ENCODE results near the gene TXNL4A.
"Not testable (repeated sequence)": the region's sequence is repeated elsewhere in the genome, so short reads cannot be mapped to it uniquely, and the experiment has no call there.

The TXNL4A gene, protein sequence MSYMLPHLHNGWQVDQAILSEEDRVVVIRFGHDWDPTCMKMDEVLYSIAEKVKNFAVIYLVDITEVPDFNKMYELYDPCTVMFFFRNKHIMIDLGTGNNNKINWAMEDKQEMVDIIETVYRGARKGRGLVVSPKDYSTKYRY

GRCh38 chr18:79988451-79989194, at the start of gene TXNL4A:
TXNL4A (minus strand) TSS chr18:79988563; CDS start chr18:79988392, 171 bp downstream.
- peak in 57 of 58 donors; percentile 43 to 92 (median 80) for DNase-seq

DNA sequence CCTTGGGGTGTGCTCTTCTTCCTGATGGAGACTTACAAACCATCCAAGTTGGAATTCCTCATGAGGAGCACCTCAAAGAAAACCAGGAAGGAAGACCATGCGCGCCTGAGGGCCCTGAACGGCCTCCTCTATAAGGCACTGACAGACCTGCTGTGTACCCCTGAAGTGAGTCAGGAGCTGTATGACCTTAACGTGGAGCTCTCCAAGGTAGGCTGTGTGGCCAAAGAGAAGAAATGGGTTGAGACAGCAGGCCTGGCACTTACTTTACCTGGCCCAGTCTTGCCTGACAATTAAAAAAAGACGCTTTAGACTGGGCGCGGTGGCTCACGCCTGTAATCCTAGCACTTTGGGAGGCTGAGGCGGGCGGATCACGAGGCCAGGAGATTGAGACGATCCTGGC, 48.9 kb upstream of the TXNL4A start:
- DNase-seq: no peak

DNA sequence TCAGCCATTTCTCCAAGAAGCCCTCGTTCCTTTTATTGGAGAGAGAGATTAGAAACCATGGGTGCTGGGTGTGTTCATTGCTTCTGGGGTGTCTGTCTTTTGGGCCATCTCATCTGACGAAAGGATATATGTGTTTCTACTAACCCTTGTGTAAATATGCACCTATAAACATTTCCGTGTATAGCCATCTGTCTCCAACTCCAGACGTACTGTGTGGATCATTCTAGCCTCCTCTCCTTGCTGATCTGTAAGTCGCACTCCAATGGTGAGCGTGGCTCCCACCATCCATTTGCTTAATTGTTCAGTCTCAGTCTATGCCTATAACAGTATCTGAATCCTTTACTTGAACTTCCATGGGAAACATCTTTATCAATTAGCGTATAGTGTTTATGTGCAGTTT, 47.6 kb upstream of the TXNL4A start:
- no peak for DNase-seq

DNA sequence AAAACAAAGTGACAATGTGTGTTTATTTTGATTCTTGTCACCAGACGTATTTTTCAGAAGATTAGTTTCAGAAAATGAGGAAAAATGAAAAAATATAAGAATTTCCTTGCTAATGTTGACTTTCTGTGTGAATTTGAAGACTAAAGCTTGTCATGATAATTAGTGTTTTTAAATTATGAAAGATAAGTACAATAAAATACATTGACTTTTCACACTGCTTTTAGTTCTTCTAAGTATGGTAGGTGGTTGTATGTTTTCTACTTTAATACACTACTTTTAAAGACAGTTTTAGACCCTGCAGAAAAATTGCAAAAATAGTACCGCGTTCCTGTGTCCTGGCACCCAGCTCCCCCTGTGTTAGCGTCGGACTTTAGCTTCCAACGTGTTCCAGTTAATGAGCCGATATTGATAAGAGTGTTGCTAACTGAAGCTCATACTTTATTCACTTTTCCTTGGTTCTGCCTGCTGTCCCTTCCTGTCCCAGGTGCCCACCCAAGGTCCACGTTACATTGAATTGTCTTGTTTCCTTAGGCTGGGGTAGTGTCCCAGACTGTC, 46.6 kb upstream of the TXNL4A start:
- no peak for DNase-seq

DNA sequence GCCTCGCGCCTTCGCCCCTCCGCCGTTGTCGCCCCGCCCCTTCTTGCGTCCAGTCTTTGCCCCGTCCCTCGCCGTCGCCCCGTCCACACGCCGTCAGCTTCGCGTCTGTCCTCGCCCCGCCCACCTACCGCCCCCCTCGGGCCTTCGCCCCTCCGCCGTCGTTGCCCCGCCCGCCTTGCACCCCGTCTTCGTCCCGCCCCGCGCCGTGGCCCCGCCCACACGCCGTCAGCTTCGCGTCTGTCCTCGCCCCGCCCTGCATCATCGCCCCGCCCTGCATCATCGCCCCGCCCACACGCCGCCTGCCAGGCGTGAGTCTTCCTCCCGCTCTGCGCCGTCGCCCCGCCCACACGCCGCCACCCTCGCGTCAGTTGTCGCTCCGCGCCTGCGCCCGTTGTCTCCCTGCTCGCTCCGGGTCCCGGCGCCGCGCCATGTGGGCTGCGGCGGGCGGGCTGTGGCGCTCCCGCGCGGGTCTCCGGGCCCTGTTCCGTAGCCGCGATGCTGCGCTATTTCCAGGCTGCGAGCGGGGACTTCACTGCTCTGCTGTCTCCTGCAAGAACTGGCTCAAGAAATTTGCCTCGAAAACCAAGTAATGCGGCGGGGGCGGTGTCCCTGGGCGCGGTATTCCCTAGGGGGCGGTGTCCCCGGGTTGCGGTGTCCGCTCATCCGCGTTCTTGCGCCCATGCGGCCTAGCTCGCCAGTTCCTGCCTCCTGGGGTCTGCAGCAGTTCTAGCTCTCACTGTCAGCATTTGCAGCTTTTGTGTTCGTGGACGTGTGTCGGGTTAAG, 45.9 kb upstream of the TXNL4A start, which contains the start of gene RBFA:
Gene RBFA (plus strand): TSS at position 367 of the 784 bp plus-strand sequence. CDS start 62 bp downstream, at position 429.
- peak; percentile 87 to 100 (median 99) for DNase-seq

DNA sequence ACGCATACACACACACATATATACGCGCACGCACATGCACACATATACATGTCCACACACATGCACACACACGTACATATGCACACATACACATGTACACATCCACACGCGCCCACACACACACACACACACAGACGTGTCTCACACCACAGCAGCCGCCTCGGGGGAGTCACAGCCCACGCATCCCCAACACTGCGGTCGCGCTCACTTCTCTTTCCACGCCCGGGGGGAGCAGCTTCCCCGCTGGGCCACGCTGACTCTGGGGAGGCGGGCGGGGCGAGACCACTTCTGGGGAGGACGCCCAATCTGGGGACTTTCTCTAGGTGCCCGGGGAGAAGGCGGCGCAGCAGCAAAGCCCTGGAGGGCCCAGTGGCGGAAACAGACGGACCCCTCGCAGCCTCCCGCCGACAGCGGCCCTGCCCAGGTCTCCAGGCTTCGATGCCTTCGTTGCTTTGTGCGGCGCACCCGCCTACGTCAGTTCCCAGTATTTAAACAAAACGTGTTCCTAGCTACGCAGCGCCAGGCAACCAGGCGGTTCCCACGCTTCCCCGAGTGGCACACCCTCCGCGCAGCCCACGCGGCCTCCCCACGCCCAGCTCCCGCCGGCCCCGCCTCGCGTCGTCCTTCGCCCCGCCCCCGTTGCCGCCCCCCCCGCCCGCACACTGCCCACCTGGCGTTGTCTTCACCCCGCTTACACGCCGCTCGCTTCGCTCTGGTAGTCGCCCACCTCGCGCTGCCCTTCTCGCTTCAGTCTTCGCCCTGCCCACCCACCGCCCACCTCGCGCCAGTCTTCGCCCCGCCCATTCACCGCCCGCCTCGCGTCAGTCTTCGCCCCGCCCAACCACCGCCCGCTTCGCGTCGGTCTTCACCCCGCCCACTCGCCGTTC, 45.1 kb upstream of the TXNL4A start:
- DNase-seq: peak in 19 of 58 donors; percentile 45 to 91 (median 73)

DNA sequence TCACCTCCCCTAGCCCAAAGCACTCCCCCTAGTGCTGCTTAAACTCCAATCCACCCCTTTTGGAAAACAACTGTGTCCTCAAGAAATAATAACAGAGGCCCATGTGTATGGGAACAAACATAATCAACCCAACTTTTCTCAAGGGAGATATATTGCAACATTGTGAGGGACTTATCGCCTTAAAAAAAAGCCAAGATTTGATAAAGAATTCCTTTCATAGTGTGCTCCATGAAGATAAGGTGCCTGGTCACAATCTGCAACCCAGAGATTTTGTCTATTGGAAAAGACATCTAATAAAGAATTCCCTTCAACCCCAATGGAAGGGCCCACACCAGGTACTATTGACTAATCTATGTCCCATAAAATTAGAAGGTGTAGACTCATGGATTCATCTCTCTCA, 41.3 kb upstream of the TXNL4A start:
- DNase-seq: no peak

DNA sequence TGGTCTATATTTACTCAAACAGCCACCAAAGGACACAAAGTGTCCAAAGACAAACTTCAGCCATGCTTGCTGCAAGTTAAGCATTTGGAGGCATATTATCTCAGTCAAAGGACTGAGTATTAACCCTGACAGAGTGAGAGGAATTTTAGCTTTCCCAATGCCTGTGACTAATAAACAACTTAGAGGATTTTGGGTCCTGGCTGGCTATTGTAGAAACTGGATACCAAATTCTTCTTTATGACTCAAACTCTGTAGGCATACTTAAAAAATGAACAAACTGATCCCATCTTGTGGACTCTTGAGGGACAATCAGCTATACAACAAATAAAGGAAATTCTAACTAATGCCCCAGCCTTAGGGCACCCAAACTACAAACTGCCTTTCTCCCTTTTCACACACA, 39.4 kb upstream of the TXNL4A start:
- not testable (repeated sequence) for DNase-seq

DNA sequence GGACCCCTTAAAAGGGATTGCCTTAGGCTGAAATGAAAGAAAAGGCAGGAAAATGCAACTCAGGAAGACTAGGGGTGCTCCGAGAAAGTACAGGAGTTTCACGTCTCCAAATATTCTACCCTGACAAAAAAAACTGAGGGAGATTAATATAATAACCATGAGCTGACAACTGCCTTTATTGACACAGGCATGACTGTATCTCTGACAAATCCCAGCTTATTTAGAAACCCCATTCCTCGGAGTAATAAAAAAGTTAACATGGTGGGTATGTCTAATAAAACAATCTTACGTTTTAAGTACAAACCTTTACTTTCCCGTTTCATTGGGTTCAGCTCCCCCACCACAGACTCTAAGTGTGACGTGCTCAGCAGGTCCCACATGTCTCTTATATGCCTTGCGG, 38.0 kb upstream of the TXNL4A start:
- DNase-seq: no peak

DNA sequence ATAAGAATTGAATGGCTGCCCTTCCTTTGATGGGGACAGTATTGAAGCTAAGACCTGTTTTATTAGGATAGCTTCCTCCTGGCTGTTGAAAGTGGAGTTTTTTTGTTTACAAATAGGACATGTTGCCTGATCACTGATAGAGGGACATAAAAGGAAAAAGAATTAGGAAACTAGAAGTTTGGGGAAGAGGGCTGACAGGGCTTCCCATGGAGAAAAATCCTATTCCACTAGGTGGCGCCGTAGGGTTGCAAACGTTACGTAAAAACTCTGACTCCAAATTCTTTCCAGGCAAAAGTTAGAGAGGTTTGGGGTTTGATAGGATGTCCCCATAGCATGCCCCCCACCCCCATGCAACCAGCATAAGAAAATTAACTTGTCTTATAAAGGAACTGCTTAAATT, 34.8 kb upstream of the TXNL4A start:
- no peak for DNase-seq

GRCh38 chr18:80022613-80023012, 34.2 kb upstream of the TXNL4A start:
- DNase-seq: no peak

DNA sequence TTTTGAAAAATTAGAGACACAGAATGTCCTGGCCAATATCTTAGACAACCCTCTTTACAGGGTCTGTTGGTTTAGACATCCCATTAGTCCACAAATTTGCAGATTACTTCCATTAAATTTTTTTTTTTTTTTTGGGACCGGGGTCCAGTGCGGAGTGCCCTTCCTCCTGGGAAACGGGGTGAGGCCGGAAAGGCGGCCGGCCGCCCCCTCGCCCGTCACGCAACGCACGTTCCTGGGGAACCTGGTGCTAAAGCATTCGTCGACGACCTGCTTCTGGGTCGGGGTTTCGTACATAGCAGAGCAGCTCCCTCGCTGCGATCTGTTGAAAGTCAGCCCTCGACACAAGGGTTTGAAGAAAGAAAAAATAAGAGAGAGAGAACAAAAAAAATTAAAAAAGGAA, 24.4 kb upstream of the TXNL4A start:
- no peak for DNase-seq

DNA sequence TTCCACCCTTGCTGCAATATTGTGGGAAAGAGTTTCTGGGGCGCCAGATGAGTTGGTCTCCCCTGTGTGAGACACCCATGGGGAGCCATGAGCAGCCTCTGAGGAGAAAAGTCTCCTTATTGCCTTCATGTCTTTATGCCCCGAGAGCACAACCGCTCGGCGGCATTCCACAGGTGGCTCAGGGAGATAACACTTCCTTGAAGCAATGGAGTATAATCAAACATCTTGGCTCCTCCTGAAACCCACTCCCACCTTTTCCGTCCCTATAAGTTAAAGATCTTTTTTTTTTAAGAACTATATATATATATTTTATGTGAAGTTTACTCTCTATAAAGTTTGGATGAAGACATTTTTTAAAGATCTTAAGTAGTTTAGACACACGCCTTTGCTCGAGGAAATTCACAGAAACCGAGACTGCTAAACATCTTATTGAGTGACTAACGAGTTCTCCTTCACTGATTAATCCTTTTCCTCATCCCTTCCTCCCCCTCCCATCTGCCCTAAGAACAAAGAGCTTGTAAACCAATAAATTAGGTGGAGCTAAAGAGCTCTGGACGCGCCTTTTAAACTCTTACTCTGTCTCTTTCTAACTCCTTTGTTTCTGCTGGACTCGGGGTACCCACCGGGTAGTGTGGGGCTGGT, 23.3 kb upstream of the TXNL4A start:
- DNase-seq: not testable (repeated sequence)

GRCh38 chr18:80010551-80010906, 22.2 kb upstream of the TXNL4A start:
- no peak for DNase-seq

- peak in 8 of 58 donors; percentile 5 to 69 (median 20) for DNase-seq
These were observed 21.5 kb upstream of the TXNL4A start for GRCh38 chr18:80009661-80010550.

DNA sequence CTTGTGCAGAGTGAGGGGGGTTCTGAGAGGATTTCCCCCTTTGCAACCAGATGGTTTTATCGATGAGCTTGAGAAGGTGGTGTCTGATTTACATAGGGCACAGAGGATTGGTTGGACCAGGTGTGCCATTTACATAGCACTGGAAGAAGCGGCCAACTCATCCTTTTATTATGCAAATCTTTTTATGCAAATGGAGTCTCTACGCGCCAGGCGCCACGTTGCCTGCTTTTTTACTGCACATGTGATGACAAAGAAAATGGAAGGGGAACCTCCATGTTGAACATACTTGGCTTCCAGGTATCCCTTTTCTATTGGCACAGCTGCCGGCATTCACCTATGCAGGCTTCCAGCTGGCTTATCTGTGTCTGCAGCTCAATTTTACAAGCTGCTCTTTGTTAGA, 18.4 kb upstream of the TXNL4A start:
- no peak for DNase-seq

- no peak for DNase-seq
These were observed 16.4 kb upstream of the TXNL4A start for GRCh38 chr18:80004600-80005342.

GRCh38 chr18:80002468-80002867, 14.1 kb upstream of the TXNL4A start:
- DNase-seq: no peak

GRCh38 chr18:80000877-80001276, 12.5 kb upstream of the TXNL4A start:
- no peak for DNase-seq
